ENCODE results near the gene CGNL1.

- TF ChIP-seq MTA3 (IDR thresholded peaks at IDR 0.05; ENCODE audit: borderline replicate concordance, low read length) (no peak), CBX3 (IDR thresholded peaks at IDR 0.05; ENCODE audit: borderline replicate concordance, low read depth) (no peak), JUND (IDR thresholded peaks at IDR 0.05; ENCODE audit: low read depth, low read length) (no peak), ZBTB33 (IDR thresholded peaks at IDR 0.05) (no peak), NR2C1 (IDR thresholded peaks at IDR 0.05) (no peak), TCF7 (IDR thresholded peaks at IDR 0.05; ENCODE audit: borderline replicate concordance) (no peak), POLR2AphosphoS5 (IDR thresholded peaks at IDR 0.05; ENCODE audit: low read length) (no peak), SMC3 (IDR thresholded peaks at IDR 0.05; ENCODE audit: borderline replicate concordance, low read length) (no peak), BMI1 (IDR thresholded peaks at IDR 0.05; ENCODE audit: borderline replicate concordance) (no peak), FOXK2 (IDR thresholded peaks at IDR 0.05) (no peak), IKZF1 (conservative IDR thresholded peaks at IDR 0.05) (no peak), NR2C2 (IDR thresholded peaks at IDR 0.05; ENCODE audit: borderline replicate concordance, control insufficient read depth, insufficient read length, low read depth) (no peak), RFX5 (IDR thresholded peaks at IDR 0.05; ENCODE audit: low read depth, low read length) (no peak)
- TF ChIP-seq, protein P1, sequence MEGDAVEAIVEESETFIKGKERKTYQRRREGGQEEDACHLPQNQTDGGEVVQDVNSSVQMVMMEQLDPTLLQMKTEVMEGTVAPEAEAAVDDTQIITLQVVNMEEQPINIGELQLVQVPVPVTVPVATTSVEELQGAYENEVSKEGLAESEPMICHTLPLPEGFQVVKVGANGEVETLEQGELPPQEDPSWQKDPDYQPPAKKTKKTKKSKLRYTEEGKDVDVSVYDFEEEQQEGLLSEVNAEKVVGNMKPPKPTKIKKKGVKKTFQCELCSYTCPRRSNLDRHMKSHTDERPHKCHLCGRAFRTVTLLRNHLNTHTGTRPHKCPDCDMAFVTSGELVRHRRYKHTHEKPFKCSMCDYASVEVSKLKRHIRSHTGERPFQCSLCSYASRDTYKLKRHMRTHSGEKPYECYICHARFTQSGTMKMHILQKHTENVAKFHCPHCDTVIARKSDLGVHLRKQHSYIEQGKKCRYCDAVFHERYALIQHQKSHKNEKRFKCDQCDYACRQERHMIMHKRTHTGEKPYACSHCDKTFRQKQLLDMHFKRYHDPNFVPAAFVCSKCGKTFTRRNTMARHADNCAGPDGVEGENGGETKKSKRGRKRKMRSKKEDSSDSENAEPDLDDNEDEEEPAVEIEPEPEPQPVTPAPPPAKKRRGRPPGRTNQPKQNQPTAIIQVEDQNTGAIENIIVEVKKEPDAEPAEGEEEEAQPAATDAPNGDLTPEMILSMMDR (IDR thresholded peaks at IDR 0.05 in 2 of 3, conservative IDR thresholded peaks at IDR 0.05 in 1 of 3; ENCODE audit: control insufficient read depth in 2 of 3, extremely low read depth in 1 of 3, insufficient read depth in 1 of 3, low read depth in 3 of 3, low read length in 3 of 3), result no peak
Observed at GRCh38 chr15:57328897-57329296, 47.4 kb upstream of the CGNL1 start.

All from GM12878 (cell line).